HG02885 (cell line): Measurements from ENCODE around the gene KCNJ6.

Experiments
- ATAC-seq: cut with Tn5 transposase; IDR thresholded peaks from one replicate; pipeline ENCODE4 v1.9.1; 2021; ENCODE audit warnings: mild to moderate bottlenecking; ENCODE audit not compliant: unreplicated experiment, poor library complexity

KCNJ6 gene

GRCh38 chr21:37907076-37907475, 9.2 kb downstream of the KCNJ6 start:
- no peak for ATAC-seq

DNA sequence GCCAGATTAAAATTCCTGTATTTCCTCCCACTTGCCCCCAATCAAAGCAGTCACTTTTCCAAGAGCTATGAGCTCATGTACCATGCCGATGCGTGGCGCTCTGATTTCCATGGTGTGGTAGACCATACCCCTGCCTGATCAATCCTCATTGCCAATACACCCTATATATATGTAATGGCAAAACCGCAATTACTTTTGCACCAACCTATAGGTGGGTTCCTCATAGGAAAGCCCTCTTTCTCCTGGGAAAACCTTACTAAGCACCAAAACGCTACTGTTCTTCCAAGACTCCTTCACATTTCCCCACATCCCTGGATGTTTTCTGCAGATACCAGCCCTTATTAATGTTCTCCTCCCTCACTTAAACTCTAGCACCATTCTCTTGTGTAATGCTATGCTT, 11.0 kb downstream of the KCNJ6 start:
- ATAC-seq: no peak

DNA sequence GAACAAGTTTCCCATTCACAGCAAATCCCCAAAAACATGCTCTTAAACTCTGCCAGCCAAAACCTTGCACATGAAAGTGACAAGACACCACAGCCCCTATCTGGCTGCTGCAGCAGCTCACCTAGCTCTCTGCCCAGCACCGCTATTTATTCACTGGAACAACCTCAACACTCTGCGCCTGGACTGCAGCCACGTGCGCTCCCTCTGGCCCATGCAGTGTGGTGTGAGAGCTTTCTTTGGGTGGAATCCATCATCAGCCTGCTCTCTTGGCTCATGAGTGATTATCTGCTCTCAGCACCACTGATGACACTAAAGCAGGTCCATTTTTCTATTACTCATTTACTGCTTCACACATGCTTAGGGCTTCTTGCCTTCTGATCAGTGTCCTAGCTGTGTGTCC, 11.4 kb downstream of the KCNJ6 start:
- ATAC-seq: no peak

- ATAC-seq: no peak
These were observed 12.9 kb downstream of the KCNJ6 start for GRCh38 chr21:37903396-37903795.

- ATAC-seq: no peak
These were observed 17.1 kb downstream of the KCNJ6 start for GRCh38 chr21:37899146-37899545.

DNA sequence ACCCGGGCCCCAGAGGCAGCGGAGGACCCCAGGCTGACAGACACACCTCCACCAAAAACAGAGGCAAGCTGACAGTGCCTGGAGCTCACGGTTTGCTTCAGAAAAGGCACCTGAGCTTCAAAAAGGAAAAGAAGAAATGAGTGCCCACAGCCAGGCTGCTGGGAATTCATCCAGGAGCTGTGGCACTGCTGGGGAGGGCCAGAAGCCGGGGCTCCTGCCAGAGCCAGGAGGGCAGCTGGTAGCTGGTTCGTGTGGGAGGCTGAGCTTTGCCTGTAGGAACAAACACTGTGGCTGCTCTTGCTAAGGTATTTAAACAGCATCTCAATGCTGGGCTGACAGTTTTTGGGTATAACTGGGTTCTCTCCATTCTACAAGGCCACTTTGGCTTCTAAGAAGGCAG, 19.5 kb downstream of the KCNJ6 start:
- no peak for ATAC-seq

- no peak for ATAC-seq
These were observed 24.3 kb downstream of the KCNJ6 start for GRCh38 chr21:37891972-37892371.

DNA sequence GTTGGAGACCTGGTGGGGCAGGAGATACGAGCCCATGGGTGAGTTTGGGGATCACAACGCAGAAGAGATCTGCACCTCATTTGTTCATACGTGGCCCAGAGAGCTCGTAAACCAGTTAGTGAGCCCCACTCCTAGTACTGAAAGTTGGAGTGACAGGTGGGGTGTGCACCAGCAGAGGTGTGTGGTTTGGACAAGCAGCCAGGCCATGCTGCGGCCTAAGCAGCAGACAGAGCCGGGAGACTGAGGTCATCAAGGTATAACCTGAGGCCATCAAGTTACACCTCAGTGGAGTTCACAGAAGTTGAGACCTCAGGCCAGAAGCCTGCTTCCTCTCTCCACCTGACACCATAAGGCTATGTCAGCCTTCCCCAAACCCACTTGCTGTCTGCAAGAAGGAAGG, 27.6 kb downstream of the KCNJ6 start:
- ATAC-seq: no peak

DNA sequence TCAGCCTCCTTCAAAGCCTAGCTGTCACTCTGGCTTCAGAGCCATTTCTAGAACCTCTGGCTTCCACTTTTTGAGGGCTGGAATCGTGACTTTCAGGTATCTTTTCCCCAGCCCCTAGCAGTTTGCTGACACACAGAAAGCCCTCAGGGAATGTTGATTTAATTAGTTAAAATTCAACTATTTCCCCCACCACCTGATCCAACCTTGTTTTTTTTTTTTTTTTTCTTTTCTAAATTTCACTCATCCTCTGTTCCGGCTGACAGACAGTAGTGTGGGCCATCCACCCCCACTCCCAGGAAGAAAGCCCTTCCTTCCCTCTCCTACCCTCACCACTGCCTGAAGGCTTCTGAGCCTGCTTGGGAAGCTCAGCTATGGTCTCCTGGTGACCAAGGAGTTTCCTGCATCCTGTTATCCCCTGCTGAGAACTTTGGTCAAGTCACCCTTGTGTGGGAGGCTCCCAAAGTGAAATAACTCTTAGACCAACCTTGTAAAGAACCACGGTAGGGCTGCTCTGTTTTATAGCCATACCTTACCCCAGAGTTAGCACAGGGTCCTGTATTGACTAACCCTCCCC, 29.4 kb downstream of the KCNJ6 start:
- no peak for ATAC-seq

GRCh38 chr21:37886120-37886519, 30.1 kb downstream of the KCNJ6 start:
- ATAC-seq: no peak

- no peak for ATAC-seq
These were observed 37.2 kb downstream of the KCNJ6 start for GRCh38 chr21:37878946-37879660.

DNA sequence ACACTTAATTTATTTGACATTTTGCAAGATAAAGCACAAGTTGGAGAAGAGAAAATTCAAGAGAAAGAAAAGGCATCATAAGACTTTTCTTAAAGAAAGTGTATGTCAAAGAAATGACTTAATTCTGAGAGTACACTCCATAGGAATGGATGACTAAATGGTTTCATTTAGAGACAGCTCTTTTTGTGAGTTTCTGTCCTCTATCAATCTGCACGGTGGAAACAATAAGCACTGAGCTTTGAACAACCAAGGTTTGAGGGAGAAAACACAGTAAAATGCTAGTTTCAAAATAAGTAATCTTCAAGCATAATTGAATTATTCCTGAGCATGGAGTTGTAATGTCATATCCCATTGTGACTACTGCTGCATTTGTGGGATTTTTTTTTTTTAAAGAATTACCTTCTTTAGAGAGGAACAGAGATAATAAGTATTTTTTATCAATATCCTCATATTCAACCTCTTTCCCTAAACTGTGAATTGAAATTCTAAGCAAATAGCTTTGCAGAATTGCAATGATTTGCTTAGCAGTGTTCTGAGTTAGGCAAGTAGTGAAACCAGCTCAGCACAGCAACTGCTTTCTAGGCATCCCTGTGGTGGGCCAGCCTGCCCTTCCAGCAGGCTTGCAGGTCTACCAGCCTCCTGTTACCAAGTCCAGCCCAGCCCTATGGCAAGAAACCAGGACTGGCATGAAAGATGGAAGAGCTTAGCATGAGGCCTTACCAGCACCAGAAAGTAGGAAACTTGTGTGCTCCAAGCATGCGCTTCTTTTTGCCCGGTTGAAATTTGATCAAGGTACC, 38.2 kb downstream of the KCNJ6 start:
- no peak for ATAC-seq

DNA sequence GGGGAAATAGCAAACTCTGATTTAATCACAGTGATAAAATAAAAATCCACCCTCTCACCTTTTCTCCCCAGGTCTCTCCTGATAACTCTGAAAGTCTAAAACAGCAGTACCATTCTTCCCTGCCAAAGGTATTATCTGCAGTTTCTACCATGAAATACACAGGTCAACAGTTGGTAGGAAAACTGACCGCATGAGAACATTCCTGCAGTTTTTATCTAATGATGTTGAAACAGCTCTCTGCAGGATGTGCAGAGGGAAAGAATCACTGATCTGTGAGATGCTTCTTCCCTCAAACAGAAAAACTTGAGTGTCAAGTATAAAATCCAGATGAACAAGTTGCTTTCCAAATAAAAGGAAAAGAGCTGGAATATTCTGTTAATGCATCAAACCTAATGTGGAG, 39.1 kb downstream of the KCNJ6 start:
- ATAC-seq: no peak

DNA sequence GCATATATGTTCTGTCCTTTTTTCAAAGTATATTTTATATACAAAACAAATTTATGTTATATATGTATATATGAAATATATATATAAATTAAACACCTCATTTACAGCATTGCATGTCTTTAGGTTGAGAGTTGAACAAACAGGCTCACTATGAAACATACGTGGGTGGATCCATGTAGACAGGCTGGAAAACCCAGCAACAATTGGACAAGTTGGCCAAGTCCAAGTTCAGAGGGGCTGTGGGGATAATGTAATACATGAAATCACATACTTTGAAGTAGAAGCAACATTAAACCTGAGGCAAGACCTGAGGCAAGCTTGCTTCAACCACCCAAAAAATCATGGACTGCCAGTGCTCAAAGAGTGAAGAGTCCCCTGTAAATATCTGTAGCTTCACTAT, 39.7 kb downstream of the KCNJ6 start:
- ATAC-seq: no peak

GRCh38 chr21:37874904-37875780, 41.1 kb downstream of the KCNJ6 start:
- ATAC-seq: no peak

DNA sequence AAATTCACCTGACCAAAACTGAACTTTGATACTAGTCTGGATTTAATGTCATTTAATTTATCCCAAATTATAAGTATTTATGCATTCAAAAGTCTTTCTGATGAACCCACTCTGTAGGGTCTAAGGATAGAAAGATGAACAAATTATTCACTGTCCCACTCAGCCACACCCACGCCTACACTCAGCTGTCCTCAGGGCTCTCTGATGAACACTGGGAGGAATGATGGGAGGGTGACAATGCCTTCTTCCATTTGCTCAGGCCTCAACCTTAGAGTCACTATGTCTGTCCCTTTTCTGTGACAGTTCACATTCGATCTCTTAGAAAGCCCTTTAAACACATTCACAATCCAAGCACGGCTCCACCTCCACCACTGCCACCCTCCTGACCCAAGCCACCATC, 41.8 kb downstream of the KCNJ6 start:
- no peak for ATAC-seq

DNA sequence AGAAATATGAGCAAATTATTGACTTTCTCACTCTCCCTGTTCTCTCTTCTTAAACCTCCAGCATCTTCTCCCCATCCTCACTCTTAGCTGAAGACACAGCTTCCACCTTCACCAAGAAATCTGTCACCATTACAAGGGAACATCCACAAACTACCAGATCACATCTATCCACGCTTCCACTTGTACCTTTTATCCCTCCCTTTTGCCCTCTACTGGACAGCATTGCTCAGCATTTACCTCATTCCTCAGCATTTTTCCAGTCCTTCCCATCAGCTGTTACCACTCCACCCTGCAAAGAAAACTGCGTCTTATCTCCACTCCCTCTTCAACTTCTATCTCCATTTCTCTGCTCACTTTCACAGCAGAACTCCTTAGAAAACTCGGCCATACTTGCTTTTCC, 42.6 kb downstream of the KCNJ6 start:
- no peak for ATAC-seq

GRCh38 chr21:37871121-37871862, 45.0 kb downstream of the KCNJ6 start:
- no peak for ATAC-seq

DNA sequence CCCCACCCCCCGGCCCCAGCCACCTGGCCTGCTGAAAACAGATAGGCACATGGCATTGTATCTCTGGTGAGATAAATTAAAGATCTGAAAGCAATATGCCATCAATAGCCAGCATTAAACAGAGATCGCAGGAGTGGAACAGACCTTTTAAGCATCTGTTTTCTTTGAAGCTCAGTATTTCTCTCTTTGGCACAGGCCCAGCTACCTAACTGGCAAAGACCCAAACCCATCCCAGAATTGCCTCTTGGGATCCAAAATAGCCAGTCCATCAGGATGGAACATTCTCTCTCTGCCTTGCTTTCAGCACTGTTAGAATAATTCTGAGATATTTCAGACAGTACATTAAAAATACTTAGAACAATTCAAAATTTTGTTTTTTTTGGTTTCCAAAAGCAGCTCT, 46.0 kb downstream of the KCNJ6 start:
- ATAC-seq: no peak

GRCh38 chr21:37869661-37870060, 46.6 kb downstream of the KCNJ6 start:
- ATAC-seq: no peak
